ENCODE results near the gene CAPN12. TPM values are rescaled to one million over a fixed set of nuclear protein-coding genes. Genes with fewer than 3 reads are reported as not detected.

The CAPN12 gene
- polyA plus RNA-seq, 1 of the 3 experiments (the other 2 are of a cell fraction), result 3.0 TPM

DNA sequence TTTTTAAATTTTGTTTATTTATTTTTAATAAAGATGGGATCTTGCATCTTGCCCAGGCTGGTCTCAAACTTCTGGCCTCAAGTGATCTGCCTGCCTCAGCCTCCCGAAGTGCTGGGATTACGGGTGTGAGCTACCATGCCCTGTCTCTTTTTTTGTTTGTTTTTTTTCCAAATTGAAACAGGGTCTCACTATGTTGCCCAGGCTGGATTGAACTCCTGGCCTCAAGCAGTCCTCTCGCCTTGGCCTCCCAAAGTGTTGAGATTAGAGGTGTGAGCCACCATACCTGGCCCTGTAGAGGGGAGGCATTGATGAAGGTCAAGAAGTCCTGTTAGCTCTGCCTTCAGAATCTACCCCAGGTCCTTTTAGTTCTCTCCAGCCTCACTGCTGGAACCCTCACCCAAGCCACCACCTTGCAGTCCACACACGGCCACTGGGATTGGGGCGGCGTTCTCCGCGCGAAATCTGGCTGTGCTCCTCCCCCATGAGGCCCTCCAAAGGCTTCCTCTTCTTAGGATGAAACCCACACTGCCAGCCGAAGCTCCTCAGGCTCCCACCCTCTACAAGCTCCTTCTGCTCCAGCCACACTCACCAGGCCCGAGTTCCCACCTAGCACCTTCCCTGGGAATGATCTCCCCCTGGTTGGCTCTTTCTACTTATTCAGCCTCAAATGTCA, 61.9 kb downstream of the CAPN12 start:
- H3K79me2 ChIP-seq (ENCODE audit: insufficient read depth), result peaks cover 91% of the 10 kb centered on the region
- H3K9me3 ChIP-seq, result no peaks in the 10 kb centered on the region
- ChIA-PET POLR2A (no interaction called here), CTCF (no interaction called here)
- TF ChIP-seq SMC3 (IDR thresholded peaks at IDR 0.05; ENCODE audit: low read depth, low read length) (no peak), RFX5 (IDR thresholded peaks at IDR 0.05; ENCODE audit: low read length) (no peak), IRF3 (IDR thresholded peaks at IDR 0.05; ENCODE audit: low read depth, low read length) (no peak), ELF1 (IDR thresholded peaks at IDR 0.05) (no peak), YY1 (IDR thresholded peaks at IDR 0.05; ENCODE audit: low read depth) (no peak), RXRA (IDR thresholded peaks at IDR 0.05; ENCODE audit: borderline replicate concordance, low read depth) (no peak), EP300 (IDR thresholded peaks at IDR 0.05; ENCODE audit: borderline replicate concordance in 1 of 2, low read depth in 1 of 2, low read length in 1 of 2) (no peak), NFIC (IDR thresholded peaks at IDR 0.05; ENCODE audit: borderline replicate concordance) (no peak), POLR2AphosphoS5 (IDR thresholded peaks at IDR 0.05; ENCODE audit: low read depth, low read length) (no peak), CHD2 (IDR thresholded peaks at IDR 0.05; ENCODE audit: low read length, partially characterized antibody) (no peak), REST (IDR thresholded peaks at IDR 0.05; ENCODE audit: low read depth, low read length) (no peak), NRF1 (IDR thresholded peaks at IDR 0.05; ENCODE audit: low read depth, low read length) (no peak), GATA2 (CRISPR knock-in tag; IDR thresholded peaks at IDR 0.05) (no peak), MEF2A (IDR thresholded peaks at IDR 0.05; ENCODE audit: borderline replicate concordance, low read depth) (no peak), FOSL2 (IDR thresholded peaks at IDR 0.05; ENCODE audit: borderline replicate concordance, low read depth) (no peak)
- TF ChIP-seq, protein P1, sequence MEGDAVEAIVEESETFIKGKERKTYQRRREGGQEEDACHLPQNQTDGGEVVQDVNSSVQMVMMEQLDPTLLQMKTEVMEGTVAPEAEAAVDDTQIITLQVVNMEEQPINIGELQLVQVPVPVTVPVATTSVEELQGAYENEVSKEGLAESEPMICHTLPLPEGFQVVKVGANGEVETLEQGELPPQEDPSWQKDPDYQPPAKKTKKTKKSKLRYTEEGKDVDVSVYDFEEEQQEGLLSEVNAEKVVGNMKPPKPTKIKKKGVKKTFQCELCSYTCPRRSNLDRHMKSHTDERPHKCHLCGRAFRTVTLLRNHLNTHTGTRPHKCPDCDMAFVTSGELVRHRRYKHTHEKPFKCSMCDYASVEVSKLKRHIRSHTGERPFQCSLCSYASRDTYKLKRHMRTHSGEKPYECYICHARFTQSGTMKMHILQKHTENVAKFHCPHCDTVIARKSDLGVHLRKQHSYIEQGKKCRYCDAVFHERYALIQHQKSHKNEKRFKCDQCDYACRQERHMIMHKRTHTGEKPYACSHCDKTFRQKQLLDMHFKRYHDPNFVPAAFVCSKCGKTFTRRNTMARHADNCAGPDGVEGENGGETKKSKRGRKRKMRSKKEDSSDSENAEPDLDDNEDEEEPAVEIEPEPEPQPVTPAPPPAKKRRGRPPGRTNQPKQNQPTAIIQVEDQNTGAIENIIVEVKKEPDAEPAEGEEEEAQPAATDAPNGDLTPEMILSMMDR (IDR thresholded peaks at IDR 0.05), result no peak
- no peaks in the 10 kb centered on the region for H3K27me3 ChIP-seq (ENCODE audit: insufficient read depth)
- peaks cover 41 to 59% of the 10 kb centered on the region in 2 experiments; a peak in 3 of 4 replicates for H3K4me1 ChIP-seq (ENCODE audit: control insufficient read depth in 1 of 2, insufficient read depth in 2 of 2, low read depth in 1 of 2, low read length in 1 of 2)
- H4K20me1 ChIP-seq (ENCODE audit: insufficient read depth), result peaks cover 25% of the 10 kb centered on the region; the same call in 1 of the 2 replicates
- peaks cover under 1 to 19% of the 10 kb centered on the region in 2 experiments for H3K36me3 ChIP-seq (replicated peaks in 1 of 2; ENCODE audit: control insufficient read depth in 1 of 2, insufficient read depth in 2 of 2, low read length in 1 of 2)
- no peak overlapping the region; the same call in 1 of the 2 replicates for H3K9ac ChIP-seq
- no peak overlapping the region for H3K4me3 ChIP-seq (ENCODE audit: low read depth in 2 of 2, low read length in 1 of 2)
- whole genome bisulfite sequencing (ENCODE audit: low lambda C conversion rate), result 94% methylated on average over 11 of the region's 11 CpGs
- H3K4me2 ChIP-seq, result 0 out of 2 replicates have a peak overlapping the region, but pooled peaks have one; percentile 66
- no peak for DNase-seq
- H2AFZ ChIP-seq (ENCODE audit: low read depth), result no peak overlapping the region
- peak overlapping the region; percentile 64 to 99; a peak in 3 of 4 replicates for H3K27ac ChIP-seq (ENCODE audit: low read depth in 2 of 2, low read length in 1 of 2)
- peaks cover 58% of the 10 kb centered on the region for H3F3A ChIP-seq (replicated peaks; ENCODE audit: insufficient read depth)
- H3K9me2 ChIP-seq, result no peaks in the 10 kb centered on the region

Other genes starting within 250 kb of the CAPN12 start
- gene MAP4K1, start 126.5 kb downstream of the CAPN12 start, polyA plus RNA-seq (2012; rRNA removed), result 0.31 and 0.37 TPM in 2 replicates
- 405 and 484 TPM in 2 replicates for gene EIF3K, start 125.3 kb downstream of the CAPN12 start, polyA plus RNA-seq (2012; rRNA removed)
- gene ACTN4, start 96.8 kb downstream of the CAPN12 start, polyA plus RNA-seq (2012; rRNA removed), result 494 and 598 TPM in 2 replicates
- not detected in 2 replicates for gene LGALS7, start 29.0 kb upstream of the CAPN12 start, polyA plus RNA-seq (2012; rRNA removed)
- not detected in 2 replicates for gene LGALS7B, start 44.7 kb upstream of the CAPN12 start, polyA plus RNA-seq (2012; rRNA removed)
- gene LGALS4, start 68.5 kb upstream of the CAPN12 start, polyA plus RNA-seq (2012; rRNA removed), result 0.21 and 0.58 TPM in 2 replicates
- 169 and 211 TPM in 2 replicates for gene ECH1, start 87.3 kb upstream of the CAPN12 start, polyA plus RNA-seq (2012; rRNA removed)
- 249 and 280 TPM in 2 replicates for gene HNRNPL, start 105.5 kb upstream of the CAPN12 start, polyA plus RNA-seq (2012; rRNA removed)
- gene RINL, start 133.8 kb upstream of the CAPN12 start, polyA plus RNA-seq (2012; rRNA removed), result 3.8 and 4.0 TPM in 2 replicates
- gene SIRT2, start 155.1 kb upstream of the CAPN12 start, polyA plus RNA-seq (2012; rRNA removed), result 37.9 and 39.3 TPM in 2 replicates
- gene NFKBIB, start 155.5 kb upstream of the CAPN12 start, polyA plus RNA-seq (2012; rRNA removed), result 29.6 and 31.8 TPM in 2 replicates
- gene CCER2, start 167.7 kb upstream of the CAPN12 start, polyA plus RNA-seq (2012; rRNA removed), result 0.36 and 0.70 TPM in 2 replicates
- 36.5 and 39.8 TPM in 2 replicates for gene SARS2, start 186.3 kb upstream of the CAPN12 start, polyA plus RNA-seq (2012; rRNA removed)
- gene MRPS12, start 186.5 kb upstream of the CAPN12 start, polyA plus RNA-seq (2012; rRNA removed), result 55.7 and 59.6 TPM in 2 replicates
- gene FBXO17, start 231.3 kb upstream of the CAPN12 start, polyA plus RNA-seq (2012; rRNA removed), result 30.8 and 40.7 TPM in 2 replicates